ENCODE results near the gene ARHGAP22.
"Not testable (repeated sequence)": the region's sequence is repeated elsewhere in the genome, so short reads cannot be mapped to it uniquely, and the experiment has no call there.

ARHGAP22 gene

GRCh38 chr10:48445932-48446331 lies 158.9 kb downstream of the ARHGAP22 start:
- DNase-seq = no peak

DNA sequence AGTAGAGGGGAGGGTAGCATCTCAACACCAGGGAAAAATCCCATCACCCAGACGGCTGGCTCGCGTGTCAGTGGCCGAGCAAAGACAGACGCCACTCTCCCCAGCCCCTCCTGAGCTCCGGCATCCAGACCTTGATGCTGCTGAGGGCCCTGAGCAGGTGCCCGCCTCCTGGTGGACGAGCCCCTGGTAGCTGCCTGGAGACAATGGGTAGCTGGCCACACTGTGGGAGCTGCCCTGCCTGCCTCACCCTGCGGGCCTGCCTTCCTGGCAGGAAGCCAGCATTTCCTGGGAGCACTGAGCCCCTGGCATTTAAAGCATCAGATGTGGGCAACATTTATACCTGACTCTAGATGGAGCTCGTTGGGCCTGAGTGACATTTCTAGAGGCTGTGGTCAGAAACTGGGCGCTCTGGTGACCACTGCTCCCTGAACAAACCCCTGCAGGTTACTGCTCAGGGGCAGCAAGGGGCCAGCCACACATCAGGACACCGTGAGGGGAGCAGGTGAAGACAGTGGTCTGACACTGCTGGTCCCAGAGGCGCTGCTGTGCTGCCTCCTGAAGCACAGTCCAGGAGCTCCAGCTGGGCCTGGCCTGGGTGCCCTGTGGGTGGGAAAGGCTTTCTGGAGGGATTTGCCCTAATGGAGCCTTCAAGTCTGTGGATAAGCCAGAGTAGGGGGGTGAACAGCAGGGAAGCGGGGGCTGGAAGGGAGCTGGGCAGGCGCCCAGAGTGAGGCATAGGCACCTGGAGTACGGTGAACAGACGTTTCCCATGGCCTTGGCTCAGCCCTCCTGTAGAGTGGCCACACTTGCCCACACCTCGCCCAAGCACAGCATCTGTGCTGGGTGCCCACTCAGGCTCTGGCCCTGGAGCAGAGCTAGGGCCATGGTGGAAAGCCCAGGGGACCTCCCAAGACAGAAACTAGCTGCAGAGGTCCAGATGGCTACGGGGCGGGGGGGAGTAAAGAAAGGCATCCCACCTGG lies 159.7 kb downstream of the ARHGAP22 start:
- no peak for DNase-seq

DNA sequence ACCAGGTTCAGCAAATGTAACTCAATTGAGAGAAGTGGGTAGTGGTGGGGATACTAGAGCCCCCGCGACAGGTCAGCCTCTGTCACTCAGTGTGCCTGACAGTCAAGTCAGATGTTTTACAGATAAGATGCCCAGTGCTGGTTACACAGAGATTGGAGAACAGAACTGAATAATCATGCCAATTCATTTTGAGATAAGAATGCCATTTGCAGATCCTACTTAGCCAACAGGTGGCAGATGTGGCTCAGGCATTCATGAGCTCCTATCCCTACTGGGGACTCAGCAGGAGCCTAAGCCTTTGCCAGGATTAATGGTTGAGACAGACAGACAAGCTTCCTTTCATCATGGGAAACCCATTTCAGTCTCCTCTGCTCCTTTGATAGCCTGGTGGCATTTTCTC lies 160.6 kb downstream of the ARHGAP22 start:
- DNase-seq = no peak

GRCh38 chr10:48442809-48443177 lies 162.1 kb downstream of the ARHGAP22 start:
- DNase-seq = no peak

- no peak for DNase-seq
These were observed 162.6 kb downstream of the ARHGAP22 start for GRCh38 chr10:48442090-48442808.

DNA sequence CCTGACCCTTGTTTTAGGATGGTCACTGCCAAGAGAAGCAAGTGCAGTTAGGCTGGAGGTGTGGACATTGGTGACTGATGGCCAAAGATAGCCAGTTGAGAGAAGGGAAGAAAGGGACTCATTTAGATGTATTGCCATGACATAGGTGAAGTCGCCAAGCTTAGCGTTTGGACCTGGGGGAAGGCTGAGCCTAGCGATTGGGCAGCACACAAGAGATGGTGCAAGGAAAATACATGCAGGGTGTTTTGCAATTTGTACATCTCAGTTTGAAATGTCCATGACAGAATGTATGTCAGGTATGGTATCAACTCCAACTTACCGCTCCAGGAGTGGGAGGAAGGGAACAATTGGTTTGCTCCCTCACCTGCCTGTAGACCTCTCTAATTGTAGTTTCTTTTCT lies 164.1 kb downstream of the ARHGAP22 start:
- no peak for DNase-seq

- DNase-seq = no peak
These were observed 165.3 kb downstream of the ARHGAP22 start for GRCh38 chr10:48439581-48440041.

GRCh38 chr10:48439031-48439430 lies 165.8 kb downstream of the ARHGAP22 start:
- no peak for DNase-seq

- DNase-seq = no peak
These were observed 167.3 kb downstream of the ARHGAP22 start for GRCh38 chr10:48437546-48437945.

GRCh38 chr10:48431871-48432270 lies 173.0 kb downstream of the ARHGAP22 start:
- DNase-seq = no peak

DNA sequence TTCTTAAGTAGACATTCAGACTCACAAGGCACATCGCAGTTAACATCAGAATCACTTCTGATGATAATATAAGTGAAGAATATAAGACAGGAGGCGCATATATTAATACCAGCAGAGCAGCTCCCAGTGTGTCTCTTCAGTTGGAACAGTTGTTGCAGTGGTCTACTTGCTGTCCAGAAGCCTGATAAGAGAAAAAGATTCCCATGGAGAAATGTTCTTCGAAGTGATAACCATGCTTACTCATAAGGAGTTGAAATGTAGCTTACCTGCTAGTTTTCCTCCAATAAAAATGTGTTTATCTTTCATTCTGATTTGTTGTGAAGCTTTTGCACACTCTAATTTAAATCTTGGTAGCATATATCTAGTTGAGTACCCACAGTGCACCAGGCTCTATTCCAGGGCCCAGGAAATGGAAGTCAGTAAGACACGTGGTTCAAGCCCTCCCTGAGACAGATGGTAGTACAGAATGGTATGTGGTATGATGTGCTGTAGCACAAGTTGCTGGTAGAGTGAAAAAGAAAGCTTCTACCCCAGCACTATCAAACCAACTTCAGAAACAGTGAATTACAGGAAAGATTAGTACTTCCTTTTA lies 174.4 kb downstream of the ARHGAP22 start:
- DNase-seq = no peak

DNA sequence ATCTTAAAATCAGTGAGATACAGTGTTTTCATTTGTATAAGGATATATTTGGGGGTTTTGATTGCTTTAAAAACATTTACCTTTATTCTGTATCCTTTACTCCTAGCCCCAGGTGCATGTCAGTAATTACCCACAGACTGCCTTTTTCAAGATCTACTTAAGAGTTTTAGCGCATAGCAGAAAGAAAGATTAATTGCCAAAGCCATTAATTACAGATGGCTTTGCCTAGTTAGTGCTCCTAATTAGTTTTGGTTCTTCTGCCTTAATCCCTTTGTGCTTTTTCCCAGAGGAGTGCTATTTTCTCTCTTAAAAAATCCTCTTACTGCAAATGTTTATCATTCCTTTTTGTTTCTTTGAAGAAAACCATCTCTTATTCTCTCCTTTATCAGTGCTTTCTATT lies 175.6 kb downstream of the ARHGAP22 start:
- DNase-seq = no peak

DNA sequence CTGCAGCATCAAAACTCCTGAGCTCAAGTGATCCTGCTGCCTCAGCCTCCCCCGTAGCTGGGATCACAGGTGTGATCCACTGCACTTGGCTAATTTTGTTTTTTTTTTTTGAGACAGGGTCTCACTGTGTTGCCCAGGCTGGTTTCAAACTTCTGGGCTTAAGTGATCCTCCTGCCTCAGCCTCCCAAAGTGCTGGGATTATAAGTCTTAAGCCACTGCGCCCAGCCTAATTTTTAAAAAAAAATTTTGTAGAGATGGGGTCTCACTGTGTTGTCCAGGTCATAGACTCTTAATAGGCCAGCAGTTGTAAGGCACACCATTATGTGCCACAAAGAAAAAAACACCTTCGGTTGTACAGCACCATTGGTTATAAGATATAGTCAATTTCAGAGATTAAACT lies 176.0 kb downstream of the ARHGAP22 start:
- no peak for DNase-seq

- DNase-seq = no peak
These were observed 181.0 kb downstream of the ARHGAP22 start for GRCh38 chr10:48423884-48424283.

DNA sequence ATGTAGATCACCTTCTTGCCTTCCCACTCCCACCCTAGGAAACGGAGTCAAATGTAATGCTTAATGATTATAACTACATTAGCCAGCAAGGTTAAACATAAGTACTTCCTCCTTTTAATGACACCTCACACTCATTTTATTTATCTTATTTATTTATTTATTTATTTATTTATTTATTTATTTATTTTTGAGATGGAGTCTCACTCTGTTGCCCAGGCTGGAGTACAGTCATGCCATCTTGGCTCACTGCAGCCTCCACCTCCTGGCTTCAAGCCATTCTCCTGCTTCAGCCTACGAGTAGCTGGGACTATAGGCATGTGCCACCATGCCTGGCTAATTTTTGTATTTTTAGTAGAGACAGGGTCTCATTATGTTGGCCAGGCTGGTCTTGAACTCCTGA lies 183.0 kb downstream of the ARHGAP22 start:
- DNase-seq = not testable (repeated sequence)

- DNase-seq = no peak
These were observed 185.2 kb downstream of the ARHGAP22 start for GRCh38 chr10:48419714-48420113.

GRCh38 chr10:48418189-48418788 lies 186.6 kb downstream of the ARHGAP22 start:
- DNase-seq = no peak

DNA sequence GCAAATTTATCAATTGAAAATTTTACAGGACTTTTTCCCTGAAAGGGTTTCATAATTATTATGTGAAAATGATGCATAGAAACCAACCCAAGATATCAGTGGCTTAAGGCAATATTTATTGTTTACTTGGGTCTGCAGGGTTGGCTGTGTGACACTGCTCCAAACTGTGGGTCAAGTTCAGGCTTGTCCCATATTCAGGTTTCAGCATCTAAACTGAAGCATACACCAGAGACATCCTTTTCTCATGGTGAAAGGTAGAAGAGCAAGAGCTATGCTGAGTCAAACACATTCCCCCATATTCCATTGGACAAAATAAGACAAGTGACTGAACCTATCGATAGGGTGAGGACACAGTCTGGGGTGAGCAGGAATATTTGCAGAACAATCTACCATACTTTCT lies 187.5 kb downstream of the ARHGAP22 start:
- DNase-seq = no peak

DNA sequence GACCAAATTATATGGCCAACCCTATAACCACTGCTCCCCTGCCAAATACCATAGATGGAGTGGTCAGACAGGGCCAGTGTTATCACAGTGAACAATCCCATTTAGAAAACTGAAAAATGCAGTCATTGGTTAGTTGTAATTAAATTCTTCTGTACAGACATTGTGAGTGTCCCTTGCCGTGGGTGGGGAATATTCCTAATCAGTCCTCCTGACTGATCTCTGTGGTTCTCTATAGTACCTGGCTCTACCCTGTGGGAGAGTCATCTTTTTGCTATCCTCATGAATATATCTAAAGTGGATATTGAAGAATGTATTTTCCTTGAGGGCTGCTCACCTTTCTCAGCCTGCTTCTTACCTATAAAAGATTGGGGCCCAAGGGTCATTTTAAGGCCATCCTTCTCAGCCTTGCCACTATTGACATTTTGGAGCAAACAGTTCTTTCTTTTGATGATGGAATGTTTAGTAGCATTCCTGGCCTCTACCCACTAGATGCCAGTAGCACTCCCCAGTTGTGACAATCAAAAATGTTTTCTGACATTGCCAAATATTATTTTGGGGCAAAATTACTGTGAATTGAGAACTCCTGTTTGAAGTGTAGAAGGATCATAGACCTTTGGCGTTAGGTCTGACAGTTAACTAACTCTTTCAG lies 188.2 kb downstream of the ARHGAP22 start:
- no peak for DNase-seq

GRCh38 chr10:48414778-48415177 lies 190.1 kb downstream of the ARHGAP22 start:
- DNase-seq = no peak

DNA sequence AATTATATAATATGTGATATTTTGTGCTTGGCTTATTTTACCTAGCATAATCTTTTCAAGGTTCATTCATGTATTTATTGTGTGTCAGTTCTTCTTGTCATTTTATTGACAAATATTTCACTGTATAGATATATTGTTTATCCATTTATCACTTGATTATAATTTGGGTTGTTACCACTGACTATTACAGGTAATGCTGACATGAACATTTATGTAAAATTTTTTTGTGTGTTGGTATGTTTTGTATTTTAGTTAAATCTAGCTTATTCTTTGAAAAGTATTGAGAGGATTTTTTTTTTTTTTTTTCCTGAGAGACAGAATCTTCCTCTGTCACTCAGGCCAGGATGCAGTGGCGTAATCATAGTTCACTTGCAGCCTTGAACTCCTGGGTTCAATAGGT lies 190.7 kb downstream of the ARHGAP22 start:
- no peak for DNase-seq

DNA sequence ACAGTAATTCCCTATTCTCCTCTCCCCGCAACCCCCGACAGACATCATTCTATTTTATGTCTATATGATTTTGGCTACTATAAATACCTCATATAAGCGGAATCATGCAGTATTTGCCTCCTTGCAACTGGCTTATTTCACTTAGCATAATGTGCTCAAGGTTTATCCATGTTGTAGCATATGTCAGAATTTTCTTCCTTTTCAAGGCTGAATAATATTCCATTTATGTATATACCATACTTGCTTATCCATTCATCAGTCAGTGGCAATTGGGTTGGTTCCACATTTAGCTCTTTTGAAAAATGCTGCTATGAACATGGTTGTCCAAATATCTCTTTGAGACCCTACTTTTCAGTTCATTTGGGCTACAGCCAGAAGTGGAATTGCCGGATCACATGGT lies 191.9 kb downstream of the ARHGAP22 start:
- DNase-seq = no peak

GRCh38 chr10:48412081-48412480 lies 192.8 kb downstream of the ARHGAP22 start:
- no peak for DNase-seq

All from CD4-positive, alpha-beta T cell treated with Interleukin-17A for 1 hour (primary cell).